Caki2 (cell line): ENCODE measurements around the gene ANKS6. TPM values are rescaled to one million over a fixed set of nuclear protein-coding genes. Genes with fewer than 3 reads are reported as not detected.

Experiments used
- DNase-seq: peaks from one replicate; pipeline ENCODE4 v3.0.0-alpha.2; 2015; ENCODE audit warnings: low read depth
- in situ Hi-C: cut with HindIII; loops from 2 replicates; pipeline ENCODE4 v1.10.0; 2016; ENCODE audit warnings: low sequenced_read_pairs, low pct_unique_long_range_greater_than_20kb, mixed read lengths
- total RNA-seq: library from RNA; depleted of rRNA; stranded (reverse); fragments of >200 nt; shearing (Covaris generic); gene quantifications from 2 replicates; pipeline ENCODE4 v1.2.3, GENCODE V29; 2014; ENCODE audit warnings: low replicate concordance

ANKS6 gene
- total RNA-seq, 1 experiment from 2014 or later = 106 TPM

GRCh38 chr9:98821831-98822230 lies 25.5 kb upstream of the ANKS6 start:
- in situ Hi-C loops = no loop called here

DNA sequence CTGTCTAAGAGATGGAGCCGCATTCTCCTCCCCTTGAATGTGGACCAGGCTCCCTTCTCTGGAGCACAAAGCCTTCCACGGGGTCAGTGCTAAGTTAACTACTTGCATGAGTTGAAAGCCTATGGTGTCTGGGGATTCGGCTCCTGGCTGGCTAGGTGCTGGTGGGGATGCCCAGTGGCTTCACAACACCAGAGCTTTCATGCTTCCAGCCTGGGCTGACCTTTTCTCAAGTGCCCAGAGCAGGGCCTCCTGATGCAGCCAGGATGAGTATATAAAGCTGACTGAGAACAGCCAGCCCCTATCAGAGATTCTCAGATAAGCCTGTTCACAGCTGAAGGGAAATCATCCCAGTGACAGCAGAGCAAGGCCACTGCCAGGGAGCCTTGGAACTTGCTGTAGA lies 22.9 kb upstream of the ANKS6 start:
- in situ Hi-C loops = no loop called here
- no peak for DNase-seq

More at GRCh38 chr9:98821831-98822230, 25.5 kb upstream of the ANKS6 start:
- DNase-seq = no peak

- no peak for DNase-seq
- in situ Hi-C loops = no loop called here
These were observed 22.4 kb upstream of the ANKS6 start for GRCh38 chr9:98818764-98819163.

GRCh38 chr9:98815391-98815951 lies 19.1 kb upstream of the ANKS6 start:
- in situ Hi-C loops = no loop called here
- no peak for DNase-seq

- DNase-seq = peak; percentile 80
- in situ Hi-C loops = no loop called here
These were observed 14.8 kb upstream of the ANKS6 start for GRCh38 chr9:98811051-98811650.

DNA sequence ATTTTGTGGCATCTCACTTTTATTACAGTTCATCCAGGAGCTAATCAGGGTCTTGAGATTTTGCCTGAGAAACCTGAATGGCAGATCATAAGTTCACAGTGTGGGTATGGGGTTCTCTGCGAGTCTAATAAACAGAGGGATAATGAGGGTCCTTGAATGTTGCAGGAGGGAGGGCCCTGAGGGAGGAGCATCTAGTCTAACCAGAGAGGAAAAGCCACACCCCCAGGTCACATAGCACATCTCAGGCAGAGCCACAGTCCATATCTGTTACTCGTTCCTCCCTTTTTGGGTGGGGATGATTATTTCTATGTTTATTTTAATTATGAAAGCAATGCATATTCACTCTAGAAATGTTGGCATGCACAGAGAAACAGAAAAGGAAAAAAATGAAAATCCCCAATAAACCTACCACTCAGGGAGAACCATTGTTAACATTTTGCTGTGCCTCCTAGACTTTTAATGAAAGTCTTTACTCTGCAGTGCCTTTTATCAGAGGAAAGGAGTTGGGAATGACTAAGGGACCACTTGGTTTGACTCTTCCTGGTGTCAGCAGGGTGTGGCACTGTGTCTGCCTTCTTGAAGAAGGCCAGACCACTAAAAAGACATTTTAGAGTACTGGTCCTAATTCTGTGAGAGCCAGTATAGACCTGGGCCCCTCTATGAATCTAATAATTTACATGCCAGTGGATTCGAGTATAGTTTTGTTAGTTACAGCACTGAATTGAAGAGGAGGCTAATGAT lies 13.9 kb upstream of the ANKS6 start:
- in situ Hi-C loops = no loop called here
- DNase-seq = peak; percentile 34

DNA sequence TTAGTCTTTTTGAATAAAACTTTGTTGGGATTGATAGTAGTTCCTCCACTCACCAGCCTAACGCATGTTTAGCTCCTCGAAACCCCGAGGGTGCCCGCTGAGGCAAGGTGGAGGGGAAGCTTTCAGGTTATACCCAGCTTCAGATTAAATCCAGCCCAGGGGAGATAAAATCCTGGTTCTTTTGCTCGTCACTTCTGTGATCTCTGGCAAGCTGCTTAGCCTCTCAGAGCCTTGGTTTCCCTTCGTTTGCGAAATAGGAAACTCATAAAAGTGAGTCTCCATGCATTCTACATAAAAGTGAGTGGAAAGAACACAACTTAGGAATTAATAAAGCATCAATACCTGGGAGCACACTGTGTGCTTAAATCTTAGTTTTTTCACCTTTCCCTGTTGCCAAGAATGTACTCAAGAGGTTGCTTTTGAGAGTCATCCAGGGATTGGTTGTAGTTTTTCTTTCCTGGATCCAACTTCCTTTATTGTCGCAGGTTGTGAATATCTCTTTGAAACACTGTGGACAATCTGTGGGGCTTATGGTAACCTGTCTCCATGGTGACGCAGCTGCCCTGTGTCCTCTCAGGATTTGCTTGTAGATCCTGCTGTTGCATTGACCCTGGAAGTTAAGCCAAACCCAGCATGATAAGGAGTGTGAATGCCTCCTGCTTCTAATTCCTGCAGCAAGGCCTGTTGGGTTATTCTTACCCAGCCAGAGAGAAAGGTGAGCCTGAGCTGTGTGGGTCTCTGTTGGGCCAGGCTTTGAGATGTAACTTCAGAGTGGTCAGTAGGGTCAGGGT lies 13.2 kb upstream of the ANKS6 start:
- DNase-seq = peak; percentile 38
- in situ Hi-C loops = no loop called here

GRCh38 chr9:98808875-98809274 lies 12.5 kb upstream of the ANKS6 start:
- DNase-seq = no peak
- in situ Hi-C loops = no loop called here

GRCh38 chr9:98808411-98808815 lies 12.1 kb upstream of the ANKS6 start:
- in situ Hi-C loops = no loop called here

GRCh38 chr9:98807814-98808195 lies 11.4 kb upstream of the ANKS6 start:
- DNase-seq = no peak

More at GRCh38 chr9:98808411-98808815, 12.1 kb upstream of the ANKS6 start:
- peak; percentile 80 for DNase-seq

DNA sequence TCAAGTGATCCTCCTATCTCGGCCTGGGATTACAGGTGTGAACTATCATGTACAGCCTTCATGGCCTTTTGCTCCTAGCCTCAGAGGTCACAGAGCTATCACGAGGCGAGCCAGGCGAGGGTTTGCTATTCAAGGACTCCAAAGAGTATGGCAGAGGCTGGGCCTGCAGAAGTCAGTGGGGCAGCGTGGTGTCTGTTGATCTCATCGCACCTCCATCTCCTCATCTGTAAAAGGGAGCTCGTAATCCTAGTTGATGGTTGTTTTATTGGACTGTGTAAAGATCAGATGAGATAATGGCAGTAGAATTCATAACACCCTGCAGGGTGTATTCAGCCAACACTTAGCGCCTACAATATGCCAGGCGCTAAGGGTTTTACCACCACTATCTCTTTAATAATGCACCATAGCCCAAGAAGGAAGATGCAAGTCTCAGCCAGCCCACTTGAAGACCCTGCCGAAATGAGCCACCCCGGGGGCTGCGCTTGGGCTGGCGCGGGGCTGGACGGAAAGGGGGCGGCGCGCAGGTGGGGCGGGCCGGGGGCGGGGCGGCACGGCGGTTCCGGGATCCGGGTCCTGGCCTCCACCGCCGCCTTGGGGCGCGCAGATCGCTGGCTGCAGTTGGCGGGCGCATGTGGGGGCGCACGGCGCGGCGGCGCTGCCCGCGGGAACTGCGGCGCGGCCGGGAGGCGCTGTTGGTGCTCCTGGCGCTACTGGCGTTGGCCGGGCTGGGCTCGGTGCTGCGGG lies 10.9 kb upstream of the ANKS6 start, which contains the start of gene GALNT12:
GALNT12 (plus strand) TSS at position 601 of the 744 bp plus-strand sequence; CDS start at position 630, 29 bp downstream.
- no peak for DNase-seq
- in situ Hi-C loops = no loop called here

More at GRCh38 chr9:98807814-98808195, 11.4 kb upstream of the ANKS6 start:
- in situ Hi-C loops = no loop called here

GRCh38 chr9:98806394-98807035 lies 10.2 kb upstream of the ANKS6 start:
- peak; percentile 83 for DNase-seq
- in situ Hi-C loops = no loop called here

GRCh38 chr9:98805506-98806272 lies 9.3 kb upstream of the ANKS6 start:
- in situ Hi-C loops = no loop called here
- no peak for DNase-seq

GRCh38 chr9:98804083-98804482 lies 7.7 kb upstream of the ANKS6 start:
- in situ Hi-C loops = no loop called here
- DNase-seq = no peak

DNA sequence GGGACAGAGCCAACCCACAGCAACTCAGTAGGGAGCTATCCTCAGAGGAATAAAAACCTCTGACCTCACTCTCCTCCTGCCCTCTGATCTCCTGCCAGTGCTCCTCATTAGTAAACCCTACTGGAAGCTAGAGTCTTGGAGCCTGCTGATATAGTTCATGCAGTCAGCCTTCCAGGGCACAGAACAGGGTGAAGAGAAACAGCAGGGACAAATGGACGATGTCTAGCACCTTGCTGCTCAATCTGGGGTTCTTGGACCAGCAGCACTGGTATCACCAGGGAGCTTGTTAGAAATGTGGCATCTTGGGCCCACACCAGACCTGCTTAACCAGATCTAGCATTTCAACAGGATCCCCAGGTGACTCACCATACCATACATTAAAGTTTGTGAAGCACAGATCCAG lies 5.6 kb upstream of the ANKS6 start:
- in situ Hi-C loops = no loop called here
- no peak for DNase-seq

DNA sequence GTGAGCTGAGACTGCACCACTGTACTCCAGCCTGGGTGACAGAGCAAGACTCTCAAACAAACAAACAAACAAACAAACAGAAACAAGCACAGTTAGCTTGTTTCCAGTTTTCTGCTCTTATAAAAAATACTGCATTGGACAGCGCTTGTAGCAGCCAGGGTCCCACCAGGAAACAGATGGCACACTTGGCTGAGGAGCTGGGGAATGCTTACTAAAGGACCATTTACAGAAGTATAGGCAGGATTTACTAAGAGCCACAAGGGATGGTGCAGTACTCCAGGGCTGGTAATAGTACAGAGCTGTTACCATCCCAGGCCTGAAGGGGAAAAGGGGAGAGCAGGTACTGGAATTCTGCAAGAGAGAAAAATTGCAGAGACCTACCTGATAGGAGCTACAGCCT lies 5.2 kb upstream of the ANKS6 start:
- no peak for DNase-seq

GRCh38 chr9:98798254-98798653 lies 1.9 kb upstream of the ANKS6 start:
- in situ Hi-C loops = no loop called here
- DNase-seq = no peak

More for the DNA sequence above, 5.2 kb upstream of the ANKS6 start:
- in situ Hi-C loops = no loop called here
